ENCODE results near the gene ELP5.

Gene ELP5

DNA sequence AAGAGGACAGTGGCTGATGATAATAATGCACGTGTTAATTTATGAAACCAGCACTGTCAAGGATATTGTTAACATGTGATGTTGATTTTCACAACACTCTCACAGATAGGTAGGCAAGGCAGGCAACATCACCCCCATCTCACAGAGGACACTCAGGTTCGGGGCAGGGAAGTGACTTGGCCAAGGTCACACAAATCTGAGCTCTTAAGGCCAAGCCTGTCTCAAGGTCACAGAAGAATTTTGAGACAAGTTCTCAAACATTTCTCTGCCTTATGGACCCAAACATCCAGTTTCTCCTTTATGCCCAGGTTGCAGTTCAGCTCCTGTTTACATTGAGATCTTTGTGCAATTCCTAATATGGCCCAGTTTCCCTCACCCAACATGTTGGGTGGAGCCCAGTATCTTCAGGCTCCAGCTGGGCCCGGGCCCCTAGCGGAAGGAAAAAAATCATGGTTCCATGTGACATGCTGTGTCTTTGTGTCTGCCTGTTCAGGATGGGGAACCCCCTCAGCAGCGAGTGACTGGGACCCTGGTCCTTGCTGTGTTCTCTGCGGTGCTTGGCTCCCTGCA, 30.8 kb downstream of the ELP5 start:
- no peak for TF ChIP-seq EZH2phosphoT487 (IDR thresholded peaks at IDR 0.05; ENCODE audit: borderline replicate concordance, low read length)
- TF ChIP-seq, protein P1, sequence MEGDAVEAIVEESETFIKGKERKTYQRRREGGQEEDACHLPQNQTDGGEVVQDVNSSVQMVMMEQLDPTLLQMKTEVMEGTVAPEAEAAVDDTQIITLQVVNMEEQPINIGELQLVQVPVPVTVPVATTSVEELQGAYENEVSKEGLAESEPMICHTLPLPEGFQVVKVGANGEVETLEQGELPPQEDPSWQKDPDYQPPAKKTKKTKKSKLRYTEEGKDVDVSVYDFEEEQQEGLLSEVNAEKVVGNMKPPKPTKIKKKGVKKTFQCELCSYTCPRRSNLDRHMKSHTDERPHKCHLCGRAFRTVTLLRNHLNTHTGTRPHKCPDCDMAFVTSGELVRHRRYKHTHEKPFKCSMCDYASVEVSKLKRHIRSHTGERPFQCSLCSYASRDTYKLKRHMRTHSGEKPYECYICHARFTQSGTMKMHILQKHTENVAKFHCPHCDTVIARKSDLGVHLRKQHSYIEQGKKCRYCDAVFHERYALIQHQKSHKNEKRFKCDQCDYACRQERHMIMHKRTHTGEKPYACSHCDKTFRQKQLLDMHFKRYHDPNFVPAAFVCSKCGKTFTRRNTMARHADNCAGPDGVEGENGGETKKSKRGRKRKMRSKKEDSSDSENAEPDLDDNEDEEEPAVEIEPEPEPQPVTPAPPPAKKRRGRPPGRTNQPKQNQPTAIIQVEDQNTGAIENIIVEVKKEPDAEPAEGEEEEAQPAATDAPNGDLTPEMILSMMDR (IDR thresholded peaks at IDR 0.05; ENCODE audit: low read depth, low read length, poor library complexity, severe bottlenecking): no peak
- Histone ChIP-seq H3K4me3 (ENCODE audit: low read length) (no peak overlapping the region), H3F3A (ENCODE audit: control insufficient read depth, insufficient read depth) (peaks cover 3% of the 10 kb centered on the region; the same call in 1 of the 2 replicates), H3K4me2 (ENCODE audit: low read length) (no peak overlapping the region), H4K20me1 (ENCODE audit: control insufficient read depth, insufficient read depth, low read depth, low read length) (no peaks in the 10 kb centered on the region), H3K9me3 (ENCODE audit: control insufficient read depth, insufficient read depth, low read length) (no peaks in the 10 kb centered on the region), H3K4me1 (ENCODE audit: control insufficient read depth, low read length) (peaks cover 31% of the 10 kb centered on the region), H3K27me3 (ENCODE audit: control insufficient read depth, low read length) (peaks cover 36% of the 10 kb centered on the region), H3K9me2 (replicated peaks; ENCODE audit: control insufficient read depth, low read length) (no peaks in the 10 kb centered on the region), H3K27ac (ENCODE audit: low read depth, low read length) (no peak overlapping the region), H3K79me2 (ENCODE audit: control insufficient read depth, low read length) (no peaks in the 10 kb centered on the region), H3K36me3 (ENCODE audit: control insufficient read depth, low read length) (no peaks in the 10 kb centered on the region)

DNA sequence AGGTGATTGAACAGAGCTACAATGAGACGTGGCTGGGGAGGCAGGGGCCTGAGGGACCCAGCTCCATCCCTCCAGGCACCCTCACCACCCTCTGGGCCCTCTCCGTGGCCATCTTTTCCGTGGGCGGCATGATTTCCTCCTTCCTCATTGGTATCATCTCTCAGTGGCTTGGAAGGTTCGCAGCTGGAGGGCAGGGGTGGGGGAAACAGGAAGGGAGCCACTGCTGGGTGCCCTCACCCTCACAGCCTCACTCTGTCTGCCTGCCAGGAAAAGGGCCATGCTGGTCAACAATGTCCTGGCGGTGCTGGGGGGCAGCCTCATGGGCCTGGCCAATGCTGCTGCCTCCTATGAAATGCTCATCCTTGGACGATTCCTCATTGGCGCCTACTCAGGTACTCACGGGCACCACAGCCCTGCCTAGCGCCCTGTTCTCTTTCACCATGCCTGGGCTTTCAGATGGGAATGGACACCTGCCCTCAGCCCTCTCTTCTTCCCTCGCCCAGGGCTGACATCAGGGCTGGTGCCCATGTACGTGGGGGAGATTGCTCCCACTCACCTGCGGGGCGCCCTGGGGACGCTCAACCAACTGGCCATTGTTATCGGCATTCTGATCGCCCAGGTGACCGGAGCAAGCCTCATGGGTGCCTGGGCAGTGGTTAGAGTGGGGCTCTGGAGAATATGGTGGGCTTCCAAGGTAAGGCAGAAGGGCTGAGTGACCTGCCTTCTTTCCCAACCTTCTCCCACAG, 31.6 kb downstream of the ELP5 start:
- no peaks in the 10 kb centered on the region for H3K36me3 ChIP-seq (ENCODE audit: control insufficient read depth, low read length)

DNA sequence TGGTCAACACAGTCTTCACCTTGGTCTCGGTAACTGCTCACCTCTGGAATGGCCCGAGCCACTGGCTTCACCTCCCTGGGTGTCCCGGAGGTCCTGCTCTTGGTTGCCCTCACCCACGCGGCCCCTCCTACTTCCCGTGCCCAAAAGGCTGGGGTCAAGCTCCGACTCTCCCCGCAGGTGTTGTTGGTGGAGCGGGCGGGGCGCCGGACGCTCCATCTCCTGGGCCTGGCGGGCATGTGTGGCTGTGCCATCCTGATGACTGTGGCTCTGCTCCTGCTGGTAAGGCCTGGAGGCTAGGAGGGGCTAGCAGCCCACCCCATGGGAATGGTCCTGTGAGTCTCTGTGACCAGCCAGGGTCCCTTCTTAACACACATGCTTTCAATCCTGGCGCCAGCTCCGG, 32.9 kb downstream of the ELP5 start:
- Histone ChIP-seq H4K20me1 (ENCODE audit: control insufficient read depth, insufficient read depth, low read depth, low read length) (no peaks in the 10 kb centered on the region), H3K4me2 (ENCODE audit: low read length) (no peak overlapping the region), H3K27ac (ENCODE audit: low read depth, low read length) (no peak overlapping the region), H3K36me3 (ENCODE audit: control insufficient read depth, low read length) (no peaks in the 10 kb centered on the region), H3F3A (ENCODE audit: control insufficient read depth, insufficient read depth) (peaks cover 3% of the 10 kb centered on the region; the same call in 1 of the 2 replicates), H3K4me1 (ENCODE audit: control insufficient read depth, low read length) (peaks cover 31% of the 10 kb centered on the region), H3K4me3 (ENCODE audit: low read length) (no peak overlapping the region), H3K9me3 (ENCODE audit: control insufficient read depth, insufficient read depth, low read length) (no peaks in the 10 kb centered on the region), H3K9me2 (replicated peaks; ENCODE audit: control insufficient read depth, low read length) (no peaks in the 10 kb centered on the region), H3K27me3 (ENCODE audit: control insufficient read depth, low read length) (peaks cover 51% of the 10 kb centered on the region), H3K79me2 (ENCODE audit: control insufficient read depth, low read length) (no peaks in the 10 kb centered on the region)
- TF ChIP-seq, protein P1 (IDR thresholded peaks at IDR 0.05; ENCODE audit: low read depth, low read length, poor library complexity, severe bottlenecking): no peak
- no peak for TF ChIP-seq EZH2phosphoT487 (IDR thresholded peaks at IDR 0.05; ENCODE audit: borderline replicate concordance, low read length)

More for the DNA sequence above, 31.6 kb downstream of the ELP5 start:
- Histone ChIP-seq H3K9me3 (ENCODE audit: control insufficient read depth, insufficient read depth, low read length) (no peaks in the 10 kb centered on the region), H3K79me2 (ENCODE audit: control insufficient read depth, low read length) (no peaks in the 10 kb centered on the region), H3K4me3 (ENCODE audit: low read length) (no peak overlapping the region), H3K27me3 (ENCODE audit: control insufficient read depth, low read length) (peaks cover 44% of the 10 kb centered on the region), H3K27ac (ENCODE audit: low read depth, low read length) (no peak overlapping the region), H3K4me2 (ENCODE audit: low read length) (no peak overlapping the region), H3K4me1 (ENCODE audit: control insufficient read depth, low read length) (peaks cover 31% of the 10 kb centered on the region), H3F3A (ENCODE audit: control insufficient read depth, insufficient read depth) (peaks cover 3% of the 10 kb centered on the region; the same call in 1 of the 2 replicates), H3K9me2 (replicated peaks; ENCODE audit: control insufficient read depth, low read length) (no peaks in the 10 kb centered on the region), H4K20me1 (ENCODE audit: control insufficient read depth, insufficient read depth, low read depth, low read length) (no peaks in the 10 kb centered on the region)
- TF ChIP-seq EZH2phosphoT487 (IDR thresholded peaks at IDR 0.05; ENCODE audit: borderline replicate concordance, low read length): no peak
- TF ChIP-seq, protein P1 (IDR thresholded peaks at IDR 0.05; ENCODE audit: low read depth, low read length, poor library complexity, severe bottlenecking): no peak

All from DOHH2 (cell line).